ENCODE results near the gene CSTPP1.

- TF ChIP-seq POLR2AphosphoS5 (IDR thresholded peaks at IDR 0.05) (no peak), CTCF (IDR thresholded peaks at IDR 0.05; ENCODE audit: poor library complexity, severe bottlenecking) (no peak), EZH2 (IDR thresholded peaks at IDR 0.05; ENCODE audit: borderline replicate concordance, insufficient read depth, low read length, poor library complexity, severe bottlenecking) (no peak)
These were observed 221.2 kb downstream of the CSTPP1 start for GRCh38 chr11:47157805-47158204.
